ENCODE measurements around the gene ZDHHC8. TPM values are rescaled to one million over a fixed set of nuclear protein-coding genes. Genes with fewer than 3 reads are reported as not detected.

The ZDHHC8 gene
- total RNA-seq, 1 experiment from 2014 or later, result 89.3 TPM

DNA sequence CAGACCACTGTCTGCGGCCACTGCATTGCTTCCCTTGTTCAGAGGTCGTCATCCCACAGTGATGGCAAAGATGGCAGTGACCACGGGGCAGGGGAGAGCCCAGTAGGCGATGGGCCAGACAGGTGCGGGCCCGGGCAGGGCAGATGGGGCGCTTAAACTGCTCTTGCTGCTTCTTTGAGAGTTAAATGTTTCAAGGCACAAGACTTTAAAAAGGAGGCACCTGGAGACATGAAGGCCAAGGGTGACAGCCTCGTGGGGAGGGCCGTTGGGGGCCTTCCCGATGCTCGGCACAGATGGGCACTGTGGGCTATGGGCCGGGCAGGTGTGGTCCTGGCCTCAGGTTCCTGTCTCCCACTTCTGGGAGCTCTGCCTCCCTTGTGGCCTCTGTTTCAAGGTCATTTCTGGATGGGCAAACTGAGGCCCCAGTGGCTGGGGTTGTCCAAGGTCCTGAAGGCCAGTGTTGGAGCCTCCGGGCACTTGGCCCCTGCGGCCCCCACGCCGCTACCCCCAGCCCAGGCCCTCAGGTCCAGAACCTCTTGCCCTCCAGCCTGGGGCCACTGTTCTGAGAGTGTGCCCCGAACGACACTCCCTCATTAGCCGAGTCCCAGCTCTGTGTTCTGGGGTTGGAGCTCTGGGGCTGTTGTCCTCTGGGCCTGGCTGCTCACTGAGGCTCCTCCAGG lies 36.2 kb downstream of the ZDHHC8 start:
- ChIA-PET RAD21 (ENCODE audit: low non-redundant PET in 1 of 2, low total read pairs in 2 of 2, uncharacterized antibody in 2 of 2, unreplicated experiment in 2 of 2) (no interaction called here), POLR2A (no interaction called here), CTCF (no interaction called here)
- no peak overlapping the region for H3K27ac ChIP-seq (ENCODE audit: low read depth, low read length)
- H3K79me2 ChIP-seq (ENCODE audit: insufficient read depth, low read length), result no peaks in the 10 kb centered on the region
- H3K9me3 ChIP-seq (ENCODE audit: control insufficient read depth in 1 of 2, insufficient read depth in 1 of 2, low read depth in 1 of 2, low read length in 2 of 2), result no peaks in the 10 kb centered on the region
- DNase-seq (ENCODE audit: low read depth, low spot score), result no peak
- no peaks in the 10 kb centered on the region for H3K4me1 ChIP-seq (ENCODE audit: control insufficient read depth in 1 of 2, insufficient read depth in 2 of 2, low read length in 2 of 2)
- intact Hi-C loops (cut with micrococcal nuclease), result no loop called here
- H4K20me1 ChIP-seq (ENCODE audit: insufficient read depth), result no peaks in the 10 kb centered on the region
- BruUV-seq (replicated peaks), result no TSS peak
- H3K9ac ChIP-seq (ENCODE audit: low read length), result no peak overlapping the region
- no peak overlapping the region for H3K4me2 ChIP-seq (ENCODE audit: low read length)
- ATAC-seq, result no peak
- no peaks in the 10 kb centered on the region for H3K27me3 ChIP-seq (ENCODE audit: insufficient read depth, low read length)
- no peak overlapping the region for H2AFZ ChIP-seq (ENCODE audit: low read depth, low read length, poor library complexity, severe bottlenecking)
- H3K36me3 ChIP-seq (ENCODE audit: control insufficient read depth in 1 of 2, insufficient read depth in 2 of 2, low read length in 2 of 2), result no peaks in the 10 kb centered on the region
- H3K4me3 ChIP-seq (replicated peaks in 1 of 2; ENCODE audit: low read depth in 1 of 2, low read length in 2 of 2), result no peak overlapping the region
- H3K9me2 ChIP-seq (ENCODE audit: insufficient read depth), result no peaks in the 10 kb centered on the region
- TF ChIP-seq, protein P1, sequence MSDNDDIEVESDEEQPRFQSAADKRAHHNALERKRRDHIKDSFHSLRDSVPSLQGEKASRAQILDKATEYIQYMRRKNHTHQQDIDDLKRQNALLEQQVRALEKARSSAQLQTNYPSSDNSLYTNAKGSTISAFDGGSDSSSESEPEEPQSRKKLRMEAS (IDR thresholded peaks at IDR 0.05), result no peak
- no peak for TF ChIP-seq EZH2phosphoT487 (IDR thresholded peaks at IDR 0.05; ENCODE audit: borderline replicate concordance)
- TF ChIP-seq EZH2 (IDR thresholded peaks at IDR 0.05), result no peak
- no peak for TF ChIP-seq RAD21 (IDR thresholded peaks at IDR 0.05; ENCODE audit: low read depth)
- TF ChIP-seq, protein P2, sequence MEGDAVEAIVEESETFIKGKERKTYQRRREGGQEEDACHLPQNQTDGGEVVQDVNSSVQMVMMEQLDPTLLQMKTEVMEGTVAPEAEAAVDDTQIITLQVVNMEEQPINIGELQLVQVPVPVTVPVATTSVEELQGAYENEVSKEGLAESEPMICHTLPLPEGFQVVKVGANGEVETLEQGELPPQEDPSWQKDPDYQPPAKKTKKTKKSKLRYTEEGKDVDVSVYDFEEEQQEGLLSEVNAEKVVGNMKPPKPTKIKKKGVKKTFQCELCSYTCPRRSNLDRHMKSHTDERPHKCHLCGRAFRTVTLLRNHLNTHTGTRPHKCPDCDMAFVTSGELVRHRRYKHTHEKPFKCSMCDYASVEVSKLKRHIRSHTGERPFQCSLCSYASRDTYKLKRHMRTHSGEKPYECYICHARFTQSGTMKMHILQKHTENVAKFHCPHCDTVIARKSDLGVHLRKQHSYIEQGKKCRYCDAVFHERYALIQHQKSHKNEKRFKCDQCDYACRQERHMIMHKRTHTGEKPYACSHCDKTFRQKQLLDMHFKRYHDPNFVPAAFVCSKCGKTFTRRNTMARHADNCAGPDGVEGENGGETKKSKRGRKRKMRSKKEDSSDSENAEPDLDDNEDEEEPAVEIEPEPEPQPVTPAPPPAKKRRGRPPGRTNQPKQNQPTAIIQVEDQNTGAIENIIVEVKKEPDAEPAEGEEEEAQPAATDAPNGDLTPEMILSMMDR (IDR thresholded peaks at IDR 0.05 in 2 of 3, conservative IDR thresholded peaks at IDR 0.05 in 1 of 3; ENCODE audit: borderline replicate concordance in 1 of 3, insufficient read depth in 1 of 3, low read depth in 2 of 3, low read length in 2 of 3), result no peak
- TF ChIP-seq ELF1 (IDR thresholded peaks at IDR 0.05; ENCODE audit: borderline replicate concordance, low read depth), result no peak
- TF ChIP-seq FOSL1 (IDR thresholded peaks at IDR 0.05; ENCODE audit: low read depth), result no peak
- no peak for TF ChIP-seq POLR2A (IDR thresholded peaks at IDR 0.05; ENCODE audit: borderline replicate concordance, extremely low read depth, insufficient read depth, insufficient read length)
- TF ChIP-seq TCF7L2 (IDR thresholded peaks at IDR 0.05; ENCODE audit: borderline replicate concordance, extremely low read depth, insufficient read depth, insufficient read length), result no peak
- no peak for TF ChIP-seq SRF (IDR thresholded peaks at IDR 0.05; ENCODE audit: low read depth)
- TF ChIP-seq CEBPB (IDR thresholded peaks at IDR 0.05; ENCODE audit: low read depth), result no peak
- TF ChIP-seq SIN3A (IDR thresholded peaks at IDR 0.05; ENCODE audit: low read depth), result no peak
- no peak for TF ChIP-seq JUND (IDR thresholded peaks at IDR 0.05)
- no peak for TF ChIP-seq ZNF274 (IDR thresholded peaks at IDR 0.05; ENCODE audit: low read depth, low read length)
- TF ChIP-seq, protein P3, sequence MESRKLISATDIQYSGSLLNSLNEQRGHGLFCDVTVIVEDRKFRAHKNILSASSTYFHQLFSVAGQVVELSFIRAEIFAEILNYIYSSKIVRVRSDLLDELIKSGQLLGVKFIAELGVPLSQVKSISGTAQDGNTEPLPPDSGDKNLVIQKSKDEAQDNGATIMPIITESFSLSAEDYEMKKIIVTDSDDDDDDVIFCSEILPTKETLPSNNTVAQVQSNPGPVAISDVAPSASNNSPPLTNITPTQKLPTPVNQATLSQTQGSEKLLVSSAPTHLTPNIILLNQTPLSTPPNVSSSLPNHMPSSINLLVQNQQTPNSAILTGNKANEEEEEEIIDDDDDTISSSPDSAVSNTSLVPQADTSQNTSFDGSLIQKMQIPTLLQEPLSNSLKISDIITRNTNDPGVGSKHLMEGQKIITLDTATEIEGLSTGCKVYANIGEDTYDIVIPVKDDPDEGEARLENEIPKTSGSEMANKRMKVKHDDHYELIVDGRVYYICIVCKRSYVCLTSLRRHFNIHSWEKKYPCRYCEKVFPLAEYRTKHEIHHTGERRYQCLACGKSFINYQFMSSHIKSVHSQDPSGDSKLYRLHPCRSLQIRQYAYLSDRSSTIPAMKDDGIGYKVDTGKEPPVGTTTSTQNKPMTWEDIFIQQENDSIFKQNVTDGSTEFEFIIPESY (IDR thresholded peaks at IDR 0.05; ENCODE audit: extremely low read depth, insufficient replicate concordance, low read length), result no peak
- no peak for TF ChIP-seq POLR2AphosphoS5 (IDR thresholded peaks at IDR 0.05; ENCODE audit: low read depth, low read length)
- TF ChIP-seq EGR1 (IDR thresholded peaks at IDR 0.05; ENCODE audit: low read depth), result no peak
- TF ChIP-seq SP1 (IDR thresholded peaks at IDR 0.05; ENCODE audit: low read depth), result no peak
- TF ChIP-seq, protein P4, sequence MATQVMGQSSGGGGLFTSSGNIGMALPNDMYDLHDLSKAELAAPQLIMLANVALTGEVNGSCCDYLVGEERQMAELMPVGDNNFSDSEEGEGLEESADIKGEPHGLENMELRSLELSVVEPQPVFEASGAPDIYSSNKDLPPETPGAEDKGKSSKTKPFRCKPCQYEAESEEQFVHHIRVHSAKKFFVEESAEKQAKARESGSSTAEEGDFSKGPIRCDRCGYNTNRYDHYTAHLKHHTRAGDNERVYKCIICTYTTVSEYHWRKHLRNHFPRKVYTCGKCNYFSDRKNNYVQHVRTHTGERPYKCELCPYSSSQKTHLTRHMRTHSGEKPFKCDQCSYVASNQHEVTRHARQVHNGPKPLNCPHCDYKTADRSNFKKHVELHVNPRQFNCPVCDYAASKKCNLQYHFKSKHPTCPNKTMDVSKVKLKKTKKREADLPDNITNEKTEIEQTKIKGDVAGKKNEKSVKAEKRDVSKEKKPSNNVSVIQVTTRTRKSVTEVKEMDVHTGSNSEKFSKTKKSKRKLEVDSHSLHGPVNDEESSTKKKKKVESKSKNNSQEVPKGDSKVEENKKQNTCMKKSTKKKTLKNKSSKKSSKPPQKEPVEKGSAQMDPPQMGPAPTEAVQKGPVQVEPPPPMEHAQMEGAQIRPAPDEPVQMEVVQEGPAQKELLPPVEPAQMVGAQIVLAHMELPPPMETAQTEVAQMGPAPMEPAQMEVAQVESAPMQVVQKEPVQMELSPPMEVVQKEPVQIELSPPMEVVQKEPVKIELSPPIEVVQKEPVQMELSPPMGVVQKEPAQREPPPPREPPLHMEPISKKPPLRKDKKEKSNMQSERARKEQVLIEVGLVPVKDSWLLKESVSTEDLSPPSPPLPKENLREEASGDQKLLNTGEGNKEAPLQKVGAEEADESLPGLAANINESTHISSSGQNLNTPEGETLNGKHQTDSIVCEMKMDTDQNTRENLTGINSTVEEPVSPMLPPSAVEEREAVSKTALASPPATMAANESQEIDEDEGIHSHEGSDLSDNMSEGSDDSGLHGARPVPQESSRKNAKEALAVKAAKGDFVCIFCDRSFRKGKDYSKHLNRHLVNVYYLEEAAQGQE (IDR thresholded peaks at IDR 0.05; ENCODE audit: low read depth), result no peak; the same call in 1 of the 2 replicates
- TF ChIP-seq, protein P5, sequence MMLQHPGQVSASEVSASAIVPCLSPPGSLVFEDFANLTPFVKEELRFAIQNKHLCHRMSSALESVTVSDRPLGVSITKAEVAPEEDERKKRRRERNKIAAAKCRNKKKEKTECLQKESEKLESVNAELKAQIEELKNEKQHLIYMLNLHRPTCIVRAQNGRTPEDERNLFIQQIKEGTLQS (IDR thresholded peaks at IDR 0.05), result no peak

All from HCT116 (cell line).